Measurements from ENCODE around the gene FBXO3.

DNA sequence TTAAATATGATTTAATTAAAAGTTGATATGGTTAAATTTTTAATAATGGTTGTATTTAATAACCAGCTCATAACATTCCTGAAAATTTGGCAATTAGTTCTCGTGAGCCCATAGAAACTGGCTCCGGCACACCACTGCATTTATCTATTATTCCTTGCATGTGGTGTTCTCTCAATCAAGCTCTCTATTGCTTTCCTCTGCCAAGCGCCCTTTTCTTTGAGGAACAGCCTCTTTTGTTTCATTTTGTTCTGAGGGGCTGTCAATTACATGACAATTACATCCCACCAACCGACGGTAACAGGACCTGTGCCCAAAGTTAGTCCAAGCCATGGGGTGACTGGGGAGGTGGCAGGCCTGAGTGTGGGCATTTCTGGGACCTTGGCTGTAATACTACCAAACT lies 81.8 kb downstream of the FBXO3 start:
- TF ChIP-seq CTCF (IDR thresholded peaks at IDR 0.05) (no peak), EZH2phosphoT487 (IDR thresholded peaks at IDR 0.05) (no peak), EZH2 (IDR thresholded peaks at IDR 0.05) (no peak)
